Epithelial cell of umbilical artery (primary cell): Measurements from ENCODE around the gene PCDHGA2. TPM values are rescaled to one million over a fixed set of nuclear protein-coding genes. Genes with fewer than 3 reads are reported as not detected.

ENCODE experiments used
- total RNA-seq: library from RNA; depleted of rRNA; stranded (reverse); fragments of >200 nt; gene quantifications from 2 replicates; pipeline ENCODE4 v1.2.3, GENCODE V29; 2014

PCDHGA2 gene
- total RNA-seq, 1 donor from 2014 or later: 0.65 TPM

Other genes with a start within 250 kb of the PCDHGA2 start
- under 0.01 and 0.32 TPM in 2 replicates for gene PCDHB2, start 244.1 kb upstream of the PCDHGA2 start, total RNA-seq
- under 0.01 TPM in 1 of 2 replicates, not detected in the other for gene PCDHB3, start 238.3 kb upstream of the PCDHGA2 start, total RNA-seq
- under 0.01 and 0.15 TPM in 2 replicates for gene PCDHB4, start 216.9 kb upstream of the PCDHGA2 start, total RNA-seq
- gene PCDHB5, start 203.6 kb upstream of the PCDHGA2 start, total RNA-seq: under 0.01 and 0.46 TPM in 2 replicates
- gene PCDHB6, start 188.7 kb upstream of the PCDHGA2 start, total RNA-seq: not detected in 2 replicates
- gene PCDHB7, start 166.1 kb upstream of the PCDHGA2 start, total RNA-seq: under 0.01 TPM in 1 of 2 replicates, not detected in the other
- under 0.01 and 0.15 TPM in 2 replicates for gene PCDHB8, start 161.0 kb upstream of the PCDHGA2 start, total RNA-seq
- under 0.01 TPM in 2 replicates for gene PCDHB16, start 156.4 kb upstream of the PCDHGA2 start, total RNA-seq
- gene PCDHB9, start 151.6 kb upstream of the PCDHGA2 start, total RNA-seq: 0.15 TPM in 1 of 2 replicates, not detected in the other
- gene PCDHB10, start 146.4 kb upstream of the PCDHGA2 start, total RNA-seq: 0.30 and 0.32 TPM in 2 replicates
- under 0.01 and 0.15 TPM in 2 replicates for gene PCDHB11, start 139.1 kb upstream of the PCDHGA2 start, total RNA-seq
- gene PCDHB12, start 130.0 kb upstream of the PCDHGA2 start, total RNA-seq: under 0.01 TPM in 1 of 2 replicates, not detected in the other
- gene PCDHB13, start 124.8 kb upstream of the PCDHGA2 start, total RNA-seq: 0.15 and 0.65 TPM in 2 replicates
- 0.61 and 0.65 TPM in 2 replicates for gene PCDHB14, start 115.4 kb upstream of the PCDHGA2 start, total RNA-seq
- 0.32 and 0.46 TPM in 2 replicates for gene PCDHB15, start 93.4 kb upstream of the PCDHGA2 start, total RNA-seq
- 0.15 TPM in 1 of 2 replicates, not detected in the other for gene SLC25A2, start 34.7 kb upstream of the PCDHGA2 start, total RNA-seq
- gene TAF7, start 18.0 kb upstream of the PCDHGA2 start, total RNA-seq: 76.7 and 85.6 TPM in 2 replicates
- gene PCDHGA1, start 8.2 kb upstream of the PCDHGA2 start, total RNA-seq: under 0.01 and 0.32 TPM in 2 replicates
- gene PCDHGA3, start 5.1 kb downstream of the PCDHGA2 start, total RNA-seq: 0.15 and 0.32 TPM in 2 replicates
- under 0.01 and 0.65 TPM in 2 replicates for gene PCDHGB1, start 11.3 kb downstream of the PCDHGA2 start, total RNA-seq
- gene PCDHGA4, start 16.3 kb downstream of the PCDHGA2 start, total RNA-seq: 1.7 and 1.9 TPM in 2 replicates
- gene PCDHGB2, start 21.2 kb downstream of the PCDHGA2 start, total RNA-seq: 0.46 and 0.65 TPM in 2 replicates
- 0.30 and 0.32 TPM in 2 replicates for gene PCDHGA5, start 25.4 kb downstream of the PCDHGA2 start, total RNA-seq
- 0.46 and 1.3 TPM in 2 replicates for gene PCDHGB3, start 31.5 kb downstream of the PCDHGA2 start, total RNA-seq
- 0.76 and 0.97 TPM in 2 replicates for gene PCDHGA6, start 35.1 kb downstream of the PCDHGA2 start, total RNA-seq
- gene PCDHGA7, start 44.0 kb downstream of the PCDHGA2 start, total RNA-seq: 0.65 and 0.91 TPM in 2 replicates
- 4.9 and 10.1 TPM in 2 replicates for gene PCDHGB4, start 48.9 kb downstream of the PCDHGA2 start, total RNA-seq
- 0.46 and 0.97 TPM in 2 replicates for gene PCDHGA8, start 53.9 kb downstream of the PCDHGA2 start, total RNA-seq
- 6.1 and 9.1 TPM in 2 replicates for gene PCDHGB5, start 59.2 kb downstream of the PCDHGA2 start, total RNA-seq
- 0.76 and 0.97 TPM in 2 replicates for gene PCDHGA9, start 64.0 kb downstream of the PCDHGA2 start, total RNA-seq
- gene PCDHGB6, start 69.3 kb downstream of the PCDHGA2 start, total RNA-seq: 0.97 and 1.1 TPM in 2 replicates
- gene PCDHGA10, start 74.2 kb downstream of the PCDHGA2 start, total RNA-seq: 2.3 TPM in 2 replicates
- 2.9 and 3.3 TPM in 2 replicates for gene PCDHGB7, start 78.9 kb downstream of the PCDHGA2 start, total RNA-seq
- gene PCDHGA11, start 82.3 kb downstream of the PCDHGA2 start, total RNA-seq: 5.3 and 5.8 TPM in 2 replicates
- gene PCDHGA12, start 91.7 kb downstream of the PCDHGA2 start, total RNA-seq: 5.2 and 5.9 TPM in 2 replicates
- 6.5 and 7.8 TPM in 2 replicates for gene PCDHGC3, start 137.2 kb downstream of the PCDHGA2 start, total RNA-seq
- 0.32 and 0.46 TPM in 2 replicates for gene PCDHGC4, start 146.3 kb downstream of the PCDHGA2 start, total RNA-seq
- 0.32 TPM in 1 of 2 replicates, not detected in the other for gene PCDHGC5, start 150.3 kb downstream of the PCDHGA2 start, total RNA-seq